Fibroblast of peridontal ligament (primary cell): ENCODE results near the gene FNBP1L.

ENCODE experiments used
- DNase-seq: peaks from one replicate; pipeline ENCODE4 v3.0.0-alpha.2; 2010; ENCODE audit errors: extremely low read depth

The FNBP1L gene

GRCh38 chr1:93532780-93533378 lies 85.0 kb downstream of the FNBP1L start:
- DNase-seq: no peak

- no peak for DNase-seq
These were observed 85.8 kb downstream of the FNBP1L start for GRCh38 chr1:93533677-93534076.

- no peak for DNase-seq
These were observed 89.5 kb downstream of the FNBP1L start for GRCh38 chr1:93537396-93537795.

GRCh38 chr1:93537924-93538323 lies 90.0 kb downstream of the FNBP1L start:
- DNase-seq: peak; percentile 8

- DNase-seq: no peak
These were observed 93.1 kb downstream of the FNBP1L start for GRCh38 chr1:93541045-93541444.

GRCh38 chr1:93542398-93542797 lies 94.5 kb downstream of the FNBP1L start:
- no peak for DNase-seq

GRCh38 chr1:93546162-93546863 lies 98.4 kb downstream of the FNBP1L start:
- no peak for DNase-seq

GRCh38 chr1:93549131-93549530 lies 101.2 kb downstream of the FNBP1L start:
- DNase-seq: no peak

- DNase-seq: no peak
These were observed 101.9 kb downstream of the FNBP1L start for GRCh38 chr1:93549811-93550210.

- no peak for DNase-seq
These were observed 105.0 kb downstream of the FNBP1L start for GRCh38 chr1:93552741-93553455.

GRCh38 chr1:93553886-93554490 lies 106.1 kb downstream of the FNBP1L start:
- DNase-seq: peak; percentile 29

GRCh38 chr1:93554883-93555872 lies 107.3 kb downstream of the FNBP1L start:
- DNase-seq: no peak

- no peak for DNase-seq
These were observed 108.4 kb downstream of the FNBP1L start for GRCh38 chr1:93556291-93556690.

GRCh38 chr1:93559045-93559444 lies 111.1 kb downstream of the FNBP1L start:
- no peak for DNase-seq

- DNase-seq: no peak
These were observed 111.8 kb downstream of the FNBP1L start for GRCh38 chr1:93559695-93560094.

GRCh38 chr1:93565496-93566206 lies 117.7 kb downstream of the FNBP1L start:
- DNase-seq: peak; percentile 73

GRCh38 chr1:93566227-93566626 lies 118.3 kb downstream of the FNBP1L start:
- DNase-seq: no peak

GRCh38 chr1:93567255-93567918 lies 119.5 kb downstream of the FNBP1L start:
- DNase-seq: peak; percentile 74

- no peak for DNase-seq
These were observed 121.6 kb downstream of the FNBP1L start for GRCh38 chr1:93569489-93569888.
